ENCODE measurements around the gene TMEM95.

GRCh38 chr17:7391307-7391706 lies 36.4 kb downstream of the TMEM95 start:
- TF ChIP-seq POLR2A (IDR thresholded peaks at IDR 0.05) (no peak), CTCF (IDR thresholded peaks at IDR 0.05) (no peak)
